Gastrocnemius medialis (tissue), 4 donors: ENCODE measurements around the gene C6orf120. TPM values are rescaled to one million over a fixed set of nuclear protein-coding genes. Genes with fewer than 3 reads are reported as not detected.

ENCODE experiments used
- ATAC-seq, 2 donors: fragments of 150-250 bp; one replicate each; pipeline ENCODE4 v1.9.1; 2016
- DNase-seq, 2 donors: peaks; one replicate each; pipeline ENCODE4 v3.0.0-alpha.2; 2019
- H3K27ac ChIP-seq, 4 donors: fragments of 200-600 bp; sonication (generic); 1 replicate in 1 of 4; 2 replicates in 3 of 4; pipeline ENCODE4 v1.5.1; 2016 to 2018; ENCODE audit warnings: mild to moderate bottlenecking in 2 of 4, moderate library complexity in 1 of 4
- H3K27me3 ChIP-seq, 3 donors: fragments of 200-600 bp; sonication (generic) in 2 of 3; 1 replicate in 1 of 3; 2 replicates in 2 of 3; pipeline versions ENCODE4 v1.5.1 to v1.6.0; 2016 to 2019; ENCODE audit warnings: mild to moderate bottlenecking in 1 of 3, moderate library complexity in 1 of 3
- H3K36me3 ChIP-seq, 2 donors: fragments of 200-600 bp; sonication (generic) in 1 of 2; one replicate each; pipeline ENCODE4 v1.5.1; 2017 to 2018
- H3K4me1 ChIP-seq, 2 donors: fragments of 200-600 bp; sonication (generic) in 1 of 2; one replicate each; pipeline ENCODE4 v1.5.1; 2016 to 2017; ENCODE audit warnings: mild to moderate bottlenecking in 2 of 2
- H3K4me3 ChIP-seq, 4 donors: fragments of 200-600 bp; sonication (generic) in 3 of 4; 1 replicate in 1 of 4; 2 replicates in 3 of 4; pipeline ENCODE4 v1.5.1; 2016 to 2019; ENCODE audit warnings: mild to moderate bottlenecking in 2 of 4
- H3K9me3 ChIP-seq, 3 donors: fragments of 200-600 bp; sonication (generic) in 2 of 3; 1 replicate in 1 of 3; 2 replicates in 2 of 3; pipeline ENCODE4 v1.5.1; 2016 to 2019
- CTCF ChIP-seq, 5 experiments: fragments of 450-650 bp in 3 of 5; fragments of 200-600 bp in 2 of 5; sonication (generic) in 2 of 5; IDR thresholded peaks in 4 of 5; conservative IDR thresholded peaks in 1 of 5; 1 replicate in 4 of 5; 2 replicates in 1 of 5; pipeline ENCODE4 v1.5.1; 2016 to 2019; ENCODE audit warnings: antibody characterized with exemption in 5 of 5, mild to moderate bottlenecking in 3 of 5, moderate library complexity in 3 of 5
- POLR2A ChIP-seq, 2 donors: fragments of 450-650 bp; IDR thresholded peaks; one replicate each; pipeline ENCODE4 v1.6.1; 2017; ENCODE audit warnings: antibody characterized with exemption in 2 of 2, mild to moderate bottlenecking in 2 of 2, moderate library complexity in 2 of 2
- in situ Hi-C, 4 donors: fragments of 200-750 bp; cut with MboI; loops; one replicate each; pipeline versions ENCODE4 v1.15.0 to v1.8.0; 2017; ENCODE audit warnings: low sequenced_read_pairs in 4 of 4
- intact Hi-C: fragments of 100-400 bp; cut with DNase I; formaldehyde crosslinking; loops from one replicate; pipeline ENCODE4 v1.15.1; 2023; ENCODE audit warnings: low total_unique reads
- total RNA-seq, 4 donors: library from RNA; depleted of rRNA; stranded (reverse); fragments of >200 nt; gene quantifications; one replicate each; pipeline versions ENCODE4 v1.1.0 to v1.2.3, GENCODE V29; 2016

The C6orf120 gene
- total RNA-seq, 4 donors from 2014 or later: 23.8 to 41.4 (median 29.4) TPM

- DNase-seq (no peak), ATAC-seq (no peak)
- in situ Hi-C loops: no loop called here
These were observed 25.0 kb downstream of the C6orf120 start for GRCh38 chr6:169726963-169727362.

DNA sequence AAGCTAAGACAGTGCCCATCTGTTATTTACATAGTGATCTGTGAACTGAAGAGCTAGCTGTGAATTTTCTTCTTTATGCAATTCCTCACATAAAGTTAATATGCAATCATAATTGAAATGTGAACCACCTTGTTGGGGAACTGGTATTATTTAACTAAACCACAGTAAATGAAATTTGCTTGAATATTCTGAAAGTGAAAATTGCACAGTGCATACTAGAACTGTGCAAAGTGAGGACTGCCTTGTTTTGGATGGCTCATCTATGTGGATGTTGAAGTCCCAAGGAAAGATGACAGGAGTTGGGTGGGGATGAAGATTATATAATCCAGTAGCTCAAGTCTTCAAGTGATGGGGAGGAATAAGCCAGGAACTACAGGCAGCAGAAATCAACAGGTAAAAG, 28.0 kb downstream of the C6orf120 start:
- H3K27ac ChIP-seq: no peak overlapping the region
- intact Hi-C loops: loop anchor here (10.0 kb wide), 1 partner anchor 825 kb away; the partner anchor contains the start of genes PSMB1 and TBP

More at GRCh38 chr6:169726963-169727362, 25.0 kb downstream of the C6orf120 start:
- Histone ChIP-seq H3K27ac (no peak overlapping the region), H3K4me1 (peaks cover 18 to 19% of the 10 kb centered on the region in 2 donors), H3K27me3 (no peaks in the 10 kb centered on the region), H3K4me3 (no peak overlapping the region), H3K9me3 (no peaks in the 10 kb centered on the region), H3K36me3 (no peaks in the 10 kb centered on the region)
- no peak for TF ChIP-seq POLR2A (IDR thresholded peaks at IDR 0.05)
- TF ChIP-seq CTCF (IDR thresholded peaks at IDR 0.05 in 4 of 5, conservative IDR thresholded peaks at IDR 0.05 in 1 of 5): no peak
- intact Hi-C loops: loop anchor here (10.0 kb wide), 1 partner anchor 828 kb away; the partner anchor contains the start of genes PSMB1 and TBP

GRCh38 chr6:169738204-169738975, 36.5 kb downstream of the C6orf120 start:
- TF ChIP-seq CTCF (IDR thresholded peaks at IDR 0.05 in 4 of 5, conservative IDR thresholded peaks at IDR 0.05 in 1 of 5) (no peak), POLR2A (IDR thresholded peaks at IDR 0.05) (no peak)
- peak; percentile 73 to 80 for ATAC-seq
- peak overlapping the region; percentile 5 to 77 (median 59) for H3K27ac ChIP-seq
- peaks cover 19 to 27% of the 10 kb centered on the region in 2 donors for H3K4me1 ChIP-seq
- H3K4me3 ChIP-seq: peak overlapping the region in 3 of 4 donors; percentile 4 to 43 (median 20)
- in situ Hi-C loops (no loop called here), intact Hi-C loops (no loop called here)
- H3K27me3 ChIP-seq: no peaks in the 10 kb centered on the region
- H3K9me3 ChIP-seq: no peaks in the 10 kb centered on the region
- peak in 1 of 2 donors; percentile 36 for DNase-seq
- no peaks in the 10 kb centered on the region for H3K36me3 ChIP-seq

More for the DNA sequence above, 28.0 kb downstream of the C6orf120 start:
- in situ Hi-C loops: no loop called here
- ATAC-seq (no peak), DNase-seq (no peak)
- Histone ChIP-seq H3K27me3 (no peaks in the 10 kb centered on the region), H3K4me1 (peaks cover 2 to 7% of the 10 kb centered on the region in 2 donors), H3K4me3 (no peak overlapping the region), H3K9me3 (no peaks in the 10 kb centered on the region), H3K36me3 (no peaks in the 10 kb centered on the region)
- TF ChIP-seq CTCF (IDR thresholded peaks at IDR 0.05 in 4 of 5, conservative IDR thresholded peaks at IDR 0.05 in 1 of 5) (no peak), POLR2A (IDR thresholded peaks at IDR 0.05) (no peak)

DNA sequence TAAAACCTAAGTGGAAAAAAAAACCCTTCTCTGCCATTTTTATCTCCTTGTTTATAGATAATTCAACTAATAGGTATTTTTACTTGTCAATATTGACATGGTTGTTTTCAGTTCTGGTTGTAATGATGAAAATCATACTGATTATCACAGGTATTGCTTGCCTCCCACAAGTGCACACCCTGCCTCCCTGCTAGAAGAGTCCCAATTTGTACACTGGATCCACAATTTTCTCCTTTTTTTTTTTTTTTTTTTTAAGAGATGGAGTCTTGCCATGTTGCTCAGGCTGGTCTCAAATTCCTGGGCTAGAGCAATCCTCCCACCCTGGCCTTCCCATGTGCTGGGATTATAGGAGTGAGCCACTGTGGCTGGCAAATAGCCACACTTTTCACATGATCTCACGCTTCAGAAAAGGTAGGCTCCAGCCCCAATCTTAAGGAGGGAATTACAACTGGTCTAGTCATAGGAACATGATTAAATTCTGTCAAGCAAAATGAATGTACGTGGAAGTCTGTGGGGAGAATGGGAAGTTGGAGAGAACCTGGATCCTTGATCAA, 37.1 kb downstream of the C6orf120 start:
- Histone ChIP-seq H3K4me1 (peaks cover 19 to 27% of the 10 kb centered on the region in 2 donors), H3K4me3 (no peak overlapping the region), H3K27me3 (no peaks in the 10 kb centered on the region), H3K36me3 (no peaks in the 10 kb centered on the region), H3K9me3 (no peaks in the 10 kb centered on the region), H3K27ac (peak overlapping the region; percentile 5 to 77 (median 59))
- TF ChIP-seq POLR2A (IDR thresholded peaks at IDR 0.05): no peak
- intact Hi-C loops: no loop called here
- in situ Hi-C loops: no loop called here
- peak; percentile 18 to 36 for ATAC-seq
- DNase-seq: no peak

GRCh38 chr6:169741344-169741743, 39.4 kb downstream of the C6orf120 start:
- Histone ChIP-seq H3K9me3 (no peaks in the 10 kb centered on the region), H3K27ac (no peak overlapping the region), H3K36me3 (no peaks in the 10 kb centered on the region), H3K4me3 (no peak overlapping the region), H3K4me1 (peaks cover 19 to 23% of the 10 kb centered on the region in 2 donors), H3K27me3 (no peaks in the 10 kb centered on the region)
- no peak for TF ChIP-seq POLR2A (IDR thresholded peaks at IDR 0.05)
- no peak for TF ChIP-seq CTCF (IDR thresholded peaks at IDR 0.05 in 4 of 5, conservative IDR thresholded peaks at IDR 0.05 in 1 of 5)
- in situ Hi-C loops (no loop called here), intact Hi-C loops (no loop called here)
- ATAC-seq (no peak), DNase-seq (no peak)
